H1 (cell line): ENCODE results near the gene TNRC6A. TPM values are rescaled to one million over a fixed set of nuclear protein-coding genes. Genes with fewer than 3 reads are reported as not detected.

Experiments
- CTCF ChIA-PET: fragments of 300-600 bp; sonication (Branson Sonifier 250); formaldehyde crosslinking; loops from one replicate; lab custom pipeline; 2021; ENCODE audit not compliant: partially characterized antibody; lab: Charles Lee
- POLR2A ChIA-PET: fragments of 300-600 bp; sonication (Branson Sonifier 250); formaldehyde crosslinking; loops from one replicate; lab custom pipeline; 2021; ENCODE audit warnings: inconsistent platforms; ENCODE audit not compliant: partially characterized antibody; lab: Charles Lee
- DNase-seq, 2 experiments: peaks; one replicate each; pipeline versions ENCODE4 v3.0.0 to v3.0.0-alpha.2; 2010 to 2022; ENCODE audit warnings: low spot score in 2 of 2, low read depth in 1 of 2, mixed read lengths in 1 of 2
- FAIRE-seq: peaks from 2 replicates; lab custom pipeline; 2011; peaks lifted over from hg19 to GRCh38; lab: Jason Lieb, UNC
- H2AFZ ChIP-seq: 2 replicates; pipeline ENCODE4 v1.8.1; 2012; ENCODE audit warnings: low read length, inconsistent platforms
- H2AK5ac ChIP-seq: 2 replicates; pipeline ENCODE4 v1.6.1; 2013; ENCODE audit warnings: low read depth, low read length
- H2BK120ac ChIP-seq: replicated peaks from 2 replicates; pipeline ENCODE3; 2013; ENCODE audit warnings: low read depth, low read length, inconsistent platforms
- H2BK12ac ChIP-seq: 2 replicates; pipeline ENCODE4 v1.6.1; 2013; ENCODE audit warnings: low read depth, low read length
- H2BK15ac ChIP-seq: 2 replicates; pipeline ENCODE4 v1.6.1; 2013; ENCODE audit warnings: low read length
- H2BK20ac ChIP-seq: 2 replicates; pipeline ENCODE4 v1.6.1; 2013; ENCODE audit warnings: low read length
- H2BK5ac ChIP-seq: 2 replicates; pipeline ENCODE4 v1.6.1; 2013; ENCODE audit warnings: low read depth, low read length
- H3K14ac ChIP-seq: 2 replicates; pipeline ENCODE4 v1.6.1; 2013; ENCODE audit warnings: inconsistent platforms; ENCODE audit not compliant: insufficient read length
- H3K18ac ChIP-seq: 2 replicates; pipeline ENCODE4 v1.6.1; 2013; ENCODE audit warnings: low read length; ENCODE audit errors: extremely low read depth
- H3K23ac ChIP-seq: 2 replicates; pipeline ENCODE4 v1.6.1; 2013; ENCODE audit warnings: inconsistent platforms; ENCODE audit not compliant: insufficient read length
- H3K23me2 ChIP-seq: 2 replicates; pipeline ENCODE4 v1.6.1; 2013; ENCODE audit warnings: low read depth, low read length
- H3K27ac ChIP-seq: 2 replicates; pipeline ENCODE4 v1.6.1; 2011; ENCODE audit warnings: low read depth, low read length, inconsistent platforms
- H3K27me3 ChIP-seq, 4 experiments: replicated peaks in 1 of 4; 1 replicate in 1 of 4; 2 replicates in 3 of 4; pipeline versions ENCODE4 v1.6.1 to v1.8.1; 2011 to 2013; ENCODE audit warnings: low read length in 3 of 4, mild to moderate bottlenecking in 3 of 4, inconsistent platforms in 2 of 4, mixed read lengths in 2 of 4, moderate library complexity in 1 of 4; ENCODE audit not compliant: control insufficient read depth in 3 of 4, insufficient read depth in 3 of 4; ENCODE audit errors: extremely low read depth in 1 of 4
- H3K36me3 ChIP-seq, 4 experiments: 2 replicates each; pipeline versions ENCODE4 v1.6.1 to v1.8.1; 2011 to 2013; ENCODE audit warnings: mild to moderate bottlenecking in 4 of 4, low read length in 3 of 4, moderate library complexity in 2 of 4, control low read depth in 1 of 4, inconsistent platforms in 1 of 4; ENCODE audit not compliant: insufficient read depth in 4 of 4, control insufficient read depth in 2 of 4
- H3K4ac ChIP-seq: replicated peaks from 2 replicates; pipeline ENCODE3; 2013; ENCODE audit warnings: low read length, low read depth, mixed read lengths, inconsistent platforms; ENCODE audit not compliant: insufficient read length
- H3K4me1 ChIP-seq, 4 experiments: replicated peaks in 1 of 4; 1 replicate in 1 of 4; 2 replicates in 3 of 4; pipeline versions ENCODE4 v1.6.1 to v1.8.1; 2011 to 2013; ENCODE audit warnings: low read length in 3 of 4, inconsistent platforms in 2 of 4, mixed read lengths in 1 of 4; ENCODE audit not compliant: insufficient read depth in 4 of 4, control insufficient read depth in 3 of 4
- H3K4me2 ChIP-seq, 2 experiments: 2 replicates each; pipeline versions ENCODE4 v1.6.1 to v1.8.1; 2011 to 2013; ENCODE audit warnings: low read depth in 2 of 2, low read length in 2 of 2, control low read depth in 1 of 2, inconsistent platforms in 1 of 2, mild to moderate bottlenecking in 1 of 2; ENCODE audit not compliant: insufficient read depth in 1 of 2
- H3K4me3 ChIP-seq, 4 experiments: fragments of 200-600, 300-600 bp in 1 of 4; sonication (generic), shearing (Covaris generic), sonication (Bioruptor Twin) in 1 of 4; 2 replicates each; pipeline versions ENCODE4 v1.5.1 to v1.8.1; 2011 to 2016; ENCODE audit warnings: low read length in 4 of 4, low read depth in 3 of 4, control low read depth in 2 of 4, inconsistent platforms in 2 of 4, mild to moderate bottlenecking in 2 of 4, mixed read lengths in 1 of 4, moderate library complexity in 1 of 4; ENCODE audit not compliant: insufficient read depth in 2 of 4; ENCODE audit errors: extremely low read depth in 1 of 4
- H3K56ac ChIP-seq: replicated peaks from 2 replicates; pipeline ENCODE3; 2013; ENCODE audit warnings: low read depth, mild to moderate bottlenecking, mixed read lengths, low read length, inconsistent platforms; ENCODE audit not compliant: insufficient read length
- H3K79me1 ChIP-seq: 2 replicates; pipeline ENCODE4 v1.6.1; 2013; ENCODE audit warnings: low read depth, low read length, control low read depth
- H3K79me2 ChIP-seq, 2 experiments: 2 replicates each; pipeline versions ENCODE4 v1.6.1 to v1.8.1; 2012 to 2013; ENCODE audit warnings: low read length in 2 of 2, mild to moderate bottlenecking in 2 of 2, inconsistent platforms in 1 of 2; ENCODE audit not compliant: insufficient read depth in 2 of 2, control insufficient read depth in 1 of 2
- H3K9ac ChIP-seq, 4 experiments: replicated peaks in 1 of 4; 1 replicate in 1 of 4; 2 replicates in 3 of 4; pipeline versions ENCODE4 v1.6.1 to v1.8.1; 2011 to 2013; ENCODE audit warnings: low read depth in 3 of 4, low read length in 3 of 4, control low read depth in 2 of 4, mild to moderate bottlenecking in 2 of 4, moderate library complexity in 2 of 4, inconsistent platforms in 1 of 4; ENCODE audit errors: extremely low read depth in 1 of 4
- H3K9me3 ChIP-seq, 2 experiments: 2 replicates each; pipeline versions ENCODE4 v1.6.1 to v1.8.1; 2012 to 2013; ENCODE audit warnings: mild to moderate bottlenecking in 2 of 2, moderate library complexity in 2 of 2, control low read depth in 1 of 2, inconsistent platforms in 1 of 2, low read depth in 1 of 2, low read length in 1 of 2, mixed read lengths in 1 of 2; ENCODE audit not compliant: insufficient read depth in 2 of 2
- H4K20me1 ChIP-seq, 2 experiments: replicated peaks in 1 of 2; 2 replicates each; pipeline versions ENCODE3 to v1.8.1; 2011 to 2013; ENCODE audit warnings: inconsistent platforms in 2 of 2, low read length in 2 of 2, mild to moderate bottlenecking in 1 of 2; ENCODE audit not compliant: insufficient read depth in 2 of 2, control insufficient read depth in 1 of 2
- H4K5ac ChIP-seq: 2 replicates; pipeline ENCODE4 v1.6.1; 2013; ENCODE audit warnings: low read length, low read depth, mixed read lengths, inconsistent platforms; ENCODE audit not compliant: insufficient read length
- H4K8ac ChIP-seq: 2 replicates; pipeline ENCODE4 v1.8.0; 2013; ENCODE audit warnings: mild to moderate bottlenecking, moderate library complexity, low read length, inconsistent platforms; ENCODE audit not compliant: insufficient read depth; ENCODE audit errors: extremely low read depth
- H4K91ac ChIP-seq: replicated peaks from 2 replicates; pipeline ENCODE3; 2013; ENCODE audit warnings: low read length, mixed read lengths, inconsistent platforms; ENCODE audit not compliant: insufficient read length
- NRF1 ChIP-seq: IDR thresholded peaks from 2 replicates; pipeline ENCODE4 v1.6.1; 2011; ENCODE audit warnings: mild to moderate bottlenecking, low read depth, low read length, improper control_type of control experiment
- whole genome bisulfite sequencing, 2 experiments: shearing (Covaris generic) in 1 of 2; methylation state at CpG; one replicate each; pipeline versions ENCODE4 v1.1.6 to v1.1.7; 2013 to 2015; ENCODE audit warnings: low lambda C conversion rate in 2 of 2, mixed read lengths in 2 of 2, inconsistent platforms in 1 of 2, low coverage in 1 of 2, missing lambda C conversion rate in 1 of 2; ENCODE audit not compliant: insufficient replicate concordance in 2 of 2, insufficient coverage in 1 of 2, insufficient read length in 1 of 2; ENCODE audit errors: extremely low coverage in 1 of 2, missing lambda C conversion rate in 1 of 2; 5-methylcytosine and 5-hydroxymethylcytosine counted together
- polyA plus RNA-seq, 7 experiments: library from polyadenylated mRNA; depleted of rRNA in 3 of 7; stranded (reverse) in 5 of 7; unstranded in 2 of 7; fragments of >200 nt in 5 of 7; fragments of 200-250 nt in 2 of 7; gene quantifications; 1 replicate in 5 of 7; 2 replicates in 1 of 7; 4 replicates in 1 of 7; pipeline versions ENCODE4 v1.2.1 to v1.2.3, GENCODE V29; 2011 to 2013; ENCODE audit warnings: missing spikeins in 2 of 7, mixed read lengths in 2 of 7
- total RNA-seq: library from RNA; stranded (reverse); fragmentation: NEBNext Ultra II Directional; extraction: Animal tissue kit (Norgen Biotek cat#: 25700); gene quantifications from 2 replicates; pipeline ENCODE4 v1.2.1, GENCODE V29; 2021

The TNRC6A gene
- total and polyA plus RNA-seq, 2 of the 8 experiments (the other 6 are each of a cell fraction or from before 2014, with no cell fraction given), result 67.6 to 103 TPM

DNA sequence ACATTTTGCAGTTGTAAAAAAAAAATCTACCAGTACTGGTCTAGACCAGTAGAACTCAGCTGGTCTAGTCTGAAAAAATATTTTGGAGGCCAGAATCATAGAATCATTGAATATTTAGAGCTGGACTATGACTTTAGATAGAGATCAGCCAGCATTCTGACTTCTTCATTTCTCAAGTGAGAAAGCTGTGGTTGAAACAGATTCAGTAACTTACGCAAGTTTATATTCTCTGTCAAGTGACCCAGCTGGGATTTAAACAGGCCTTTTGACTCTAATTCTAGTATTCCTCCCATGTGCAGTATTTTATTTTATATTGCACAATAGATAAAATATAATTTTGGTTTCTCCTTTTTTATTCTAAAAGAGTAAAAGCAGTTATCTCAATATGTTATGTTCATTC, 4.9 kb downstream of the TNRC6A start:
- H4K8ac ChIP-seq, result no peak overlapping the region
- H3K27ac ChIP-seq, result no peak overlapping the region
- peaks cover 0 to 47% (median 5%) of the 10 kb centered on the region in 4 experiments; a peak in 4 of 8 replicates for H3K36me3 ChIP-seq
- H3K4me1 ChIP-seq, result peaks cover 0 to 21% (median 16%) of the 10 kb centered on the region in 4 experiments; a peak in 5 of 7 replicates
- 100% methylated on average over 1 of the region's 1 CpG; no CpG with 5 or more reads in 1 of the 2 experiments for whole genome bisulfite sequencing, 2 experiments
- TF ChIP-seq NRF1, result no peak
- FAIRE-seq (no peak), DNase-seq (no peak)
- no peak overlapping the region for H2BK15ac ChIP-seq
- H3K79me2 ChIP-seq, result peaks cover 65 to 95% of the 10 kb centered on the region in 2 experiments
- H4K5ac ChIP-seq, result no peak overlapping the region
- H3K23ac ChIP-seq, result no peak overlapping the region
- H2BK5ac ChIP-seq, result no peak overlapping the region
- H4K91ac ChIP-seq, result no peak overlapping the region
- H3K9ac ChIP-seq, result no peak overlapping the region
- H2AFZ ChIP-seq, result no peak overlapping the region
- no peak overlapping the region; a peak in 1 of 4 replicates for H3K4me2 ChIP-seq
- H3K9me3 ChIP-seq, result no peaks in the 10 kb centered on the region
- no peak overlapping the region for H2BK120ac ChIP-seq
- no peaks in the 10 kb centered on the region for H3K79me1 ChIP-seq
- no peak overlapping the region for H2AK5ac ChIP-seq
- H3K4me3 ChIP-seq, result no peak overlapping the region
- H3K56ac ChIP-seq, result no peak overlapping the region
- H2BK12ac ChIP-seq, result no peak overlapping the region
- no peak overlapping the region for H3K14ac ChIP-seq
- no peak overlapping the region for H3K4ac ChIP-seq
- peaks cover 22 to 26% of the 10 kb centered on the region in 2 experiments for H4K20me1 ChIP-seq
- POLR2A ChIA-PET, result interaction anchor here (0.6 to 6.7 kb wide), 8 partner anchors 12 to 235 kb away, joined by 3 to 71 read pairs (median 4); no protein-coding TSS in a partner anchor
- H3K18ac ChIP-seq, result no peak overlapping the region
- CTCF ChIA-PET, result interaction anchor here (0.6 kb wide), 1 partner anchor 16 kb away, joined by 4 read pairs; no protein-coding TSS in a partner anchor
- no peak overlapping the region for H2BK20ac ChIP-seq
- H3K27me3 ChIP-seq, result no peaks in the 10 kb centered on the region
- H3K23me2 ChIP-seq, result no peaks in the 10 kb centered on the region
